MCF 10A (cell line): ENCODE measurements around the gene SPOCK1. TPM values are rescaled to one million over a fixed set of nuclear protein-coding genes. Genes with fewer than 3 reads are reported as not detected.

Experiments
- BruUV-seq: library from RNA; stranded (reverse); fragments of 400-500 nt; replicated peaks from 2 replicates; lab custom pipeline; 2021; lab: Mats Ljungman, UMichigan
- CTCF ChIA-PET: fragments of 300-600 bp; sonication (Branson Sonifier 250); formaldehyde crosslinking; extraction: SDS; loops from one replicate; lab custom pipeline; 2021; ENCODE audit warnings: antibody characterized with exemption, inconsistent platforms; lab: Yijun Ruan, JAX
- POLR2A ChIA-PET: fragments of 300-600, 350-650 bp; sonication (Branson Sonifier 250); formaldehyde crosslinking; extraction: SDS; loops from one replicate; lab custom pipeline; 2020; ENCODE audit warnings: antibody characterized with exemption, inconsistent platforms; lab: Yijun Ruan, JAX
- DNase-seq: peaks from one replicate; pipeline ENCODE4 v3.0.0-alpha.2; 2018; ENCODE audit not compliant: unreplicated experiment
- H3K27ac Mint-ChIP-seq: one replicate; pipeline ENCODE4 v1.8.0; 2022; ENCODE audit warnings: mild to moderate bottlenecking, low read depth, mixed read lengths; ENCODE audit not compliant: unreplicated experiment
- H3K27me3 Mint-ChIP-seq: one replicate; pipeline ENCODE4 v1.8.0; 2022; ENCODE audit warnings: mixed read lengths; ENCODE audit not compliant: insufficient read depth, unreplicated experiment
- H3K36me3 Mint-ChIP-seq: one replicate; pipeline ENCODE4 v1.8.0; 2022; ENCODE audit warnings: mild to moderate bottlenecking, moderate library complexity, mixed read lengths; ENCODE audit not compliant: insufficient read depth, unreplicated experiment
- H3K4me1 Mint-ChIP-seq: one replicate; pipeline ENCODE4 v1.8.0; 2022; ENCODE audit warnings: mixed read lengths; ENCODE audit not compliant: insufficient read depth, unreplicated experiment
- H3K4me3 Mint-ChIP-seq: one replicate; pipeline ENCODE4 v1.8.0; 2022; ENCODE audit warnings: mild to moderate bottlenecking, moderate library complexity, mixed read lengths; ENCODE audit not compliant: unreplicated experiment
- H3K9me3 Mint-ChIP-seq: one replicate; pipeline ENCODE4 v1.8.0; 2022; ENCODE audit warnings: mixed read lengths; ENCODE audit not compliant: unreplicated experiment
- CTCF ChIP-seq: fragments of 200-600 bp; IDR thresholded peaks from one replicate; pipeline ENCODE4 v1.8.0; 2022; ENCODE audit warnings: antibody characterized with exemption, mild to moderate bottlenecking; ENCODE audit not compliant: unreplicated experiment
- intact Hi-C: fragments of 100-400 bp; cut with micrococcal nuclease; formaldehyde crosslinking; loops from 2 replicates; pipeline ENCODE4 v1.14.1; 2022
- total RNA-seq: library from RNA; stranded (reverse); gene quantifications from 2 replicates; pipeline ENCODE4 v1.2.3, GENCODE V29; 2022

The SPOCK1 gene
- total RNA-seq, 1 experiment from 2014 or later: 34.3 TPM

DNA sequence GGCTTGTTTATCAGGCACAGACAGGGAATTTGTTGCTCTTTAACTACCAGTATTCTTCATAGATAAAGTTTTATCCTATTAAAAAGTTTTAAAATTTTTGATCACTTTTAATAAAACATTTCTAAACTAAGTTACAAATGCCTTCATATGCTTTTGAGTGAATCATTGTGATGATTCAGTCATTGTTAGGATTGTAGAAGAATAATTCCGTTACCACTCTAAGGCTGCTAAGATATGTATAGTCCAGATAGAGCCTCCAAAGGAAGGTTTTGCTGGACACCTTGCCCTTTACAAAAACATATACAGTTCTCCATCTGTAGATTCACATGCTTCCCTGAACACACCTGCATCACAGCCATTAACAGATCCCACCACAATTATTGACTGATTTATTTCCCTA is 233.7 kb downstream of the SPOCK1 start:
- no peak for TF ChIP-seq CTCF
- H3K27me3 Mint-ChIP-seq: no peaks in the 10 kb centered on the region
- BruUV-seq: no TSS peak
- H3K36me3 Mint-ChIP-seq: no peaks in the 10 kb centered on the region
- ChIA-PET CTCF (interaction anchor here (0.5 kb wide), 1 partner anchor 24 kb away, joined by 3 read pairs; no protein-coding TSS in a partner anchor), POLR2A (no interaction called here)
- no peak overlapping the region for H3K4me3 Mint-ChIP-seq
- H3K27ac Mint-ChIP-seq: no peak overlapping the region
- no peaks in the 10 kb centered on the region for H3K9me3 Mint-ChIP-seq
- intact Hi-C loops: no loop called here
- no peaks in the 10 kb centered on the region for H3K4me1 Mint-ChIP-seq
- DNase-seq: no peak

DNA sequence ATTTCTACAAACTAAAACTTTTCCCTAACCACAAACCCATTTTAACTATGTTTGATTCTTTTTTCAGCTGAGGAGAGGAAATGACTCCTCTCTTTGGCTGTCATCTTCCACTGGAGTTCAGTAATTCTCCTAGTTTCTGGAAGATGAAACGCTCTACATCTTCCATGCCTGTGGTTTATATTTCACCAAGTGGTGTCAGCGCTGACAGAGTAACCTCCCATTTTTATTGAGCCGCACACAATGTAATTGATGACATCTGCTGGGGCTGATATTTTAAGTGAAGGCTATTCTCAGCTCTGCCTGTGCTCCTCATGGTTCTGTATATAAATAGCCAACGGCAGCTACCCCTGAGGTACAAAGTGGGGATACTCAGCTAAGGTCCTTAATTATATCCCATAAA is 234.6 kb downstream of the SPOCK1 start:
- intact Hi-C loops: no loop called here
- no peak for DNase-seq
- no peak for TF ChIP-seq CTCF
- Mint-ChIP-seq H3K27ac (no peak overlapping the region), H3K9me3 (no peaks in the 10 kb centered on the region), H3K27me3 (no peaks in the 10 kb centered on the region), H3K4me1 (no peaks in the 10 kb centered on the region), H3K36me3 (no peaks in the 10 kb centered on the region), H3K4me3 (no peak overlapping the region)
- CTCF ChIA-PET: interaction anchor here (0.5 to 1.1 kb wide), 2 partner anchors 188 to 514 kb away, joined by 3 to 4 read pairs; no protein-coding TSS in a partner anchor
- BruUV-seq: no TSS peak
- POLR2A ChIA-PET: no interaction called here

- CTCF ChIA-PET: interaction anchor here (0.5 to 1.1 kb wide), 4 partner anchors 81 to 515 kb away, joined by 3 to 4 read pairs (median 3); no protein-coding TSS in a partner anchor
- POLR2A ChIA-PET: no interaction called here
- TF ChIP-seq CTCF: no peak
- H3K4me1 Mint-ChIP-seq: no peaks in the 10 kb centered on the region
- no peak overlapping the region for H3K27ac Mint-ChIP-seq
- peaks cover 1% of the 10 kb centered on the region for H3K36me3 Mint-ChIP-seq
- H3K4me3 Mint-ChIP-seq: no peak overlapping the region
- BruUV-seq: no TSS peak
- no peaks in the 10 kb centered on the region for H3K27me3 Mint-ChIP-seq
- DNase-seq: no peak
- intact Hi-C loops: no loop called here
- H3K9me3 Mint-ChIP-seq: no peaks in the 10 kb centered on the region
Observed at GRCh38 chr5:137264041-137264440, 235.1 kb downstream of the SPOCK1 start.

GRCh38 chr5:137263371-137264005 is 235.6 kb downstream of the SPOCK1 start:
- CTCF ChIA-PET: interaction anchor here (0.6 to 1.1 kb wide), 3 partner anchors 81 to 187 kb away, joined by 3 read pairs; no protein-coding TSS in a partner anchor
- POLR2A ChIA-PET: no interaction called here
- no peak for TF ChIP-seq CTCF
- Mint-ChIP-seq H3K4me1 (no peaks in the 10 kb centered on the region), H3K27me3 (no peaks in the 10 kb centered on the region), H3K36me3 (peaks cover 4% of the 10 kb centered on the region), H3K9me3 (no peaks in the 10 kb centered on the region), H3K4me3 (no peak overlapping the region), H3K27ac (no peak overlapping the region)
- no TSS peak for BruUV-seq
- intact Hi-C loops: no loop called here
- DNase-seq: no peak
